22Rv1 (cell line): ENCODE results near the gene DENND10.
A peak's percentile ranks its signal among the peaks of the same experiment; 100 is the strongest.

ENCODE experiments used
- H3K27ac ChIP-seq: fragments of 450-650 bp; 2 replicates; pipeline ENCODE4 v1.5.1; 2017
- ZFX ChIP-seq: fragments of 450-650 bp; IDR thresholded peaks from 2 replicates; pipeline ENCODE4 v1.6.1; 2017; ENCODE audit warnings: antibody characterized with exemption, borderline replicate concordance
- TF ChIP-seq, protein P1 (sequence below): fragments of 450-650 bp; IDR thresholded peaks from 2 replicates; pipeline ENCODE4 v1.5.1; 2017; ENCODE audit warnings: mild to moderate bottlenecking

Gene DENND10

DNA sequence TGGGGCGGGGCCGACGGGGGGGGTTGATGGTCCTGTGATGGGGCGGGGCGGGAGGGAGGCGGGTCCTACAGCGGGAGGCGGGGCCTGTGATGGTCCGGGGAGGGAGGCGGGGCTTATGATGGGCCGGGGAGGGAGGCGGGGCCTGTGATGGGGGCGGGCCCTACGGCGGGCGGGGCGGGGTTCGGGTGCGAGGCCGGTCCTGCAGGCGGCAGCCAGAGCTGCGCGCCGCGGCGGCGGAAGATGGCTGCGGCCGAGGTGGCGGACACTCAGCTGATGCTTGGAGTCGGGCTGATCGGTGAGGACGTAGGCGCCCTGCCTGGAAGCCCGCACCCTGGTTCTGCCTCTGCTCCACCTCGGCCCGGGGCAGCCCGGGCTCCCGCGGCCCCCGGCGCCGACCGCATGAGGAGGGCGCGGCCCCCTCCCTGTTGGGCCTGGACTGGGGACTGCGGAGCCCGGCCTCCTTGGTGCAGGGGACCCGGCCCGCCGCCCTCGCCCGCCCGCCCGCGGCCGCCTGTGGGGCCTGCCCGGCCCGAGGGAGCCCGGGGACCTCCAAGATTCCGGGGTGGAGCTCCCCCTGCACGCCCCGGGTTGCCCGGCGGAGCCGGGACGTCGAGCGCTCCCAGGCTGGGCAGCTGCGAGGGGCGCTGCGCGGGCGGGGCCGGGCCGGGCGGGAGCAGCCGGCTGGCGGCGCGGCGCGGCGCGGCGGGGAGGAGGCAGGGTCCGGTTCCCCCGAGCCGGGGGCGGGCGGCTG lies at the start of gene DENND10:
Gene DENND10 (plus strand): TSS at position 211 of the 751 bp plus-strand sequence. CDS start 30 bp downstream, at position 241.
- peak within 1 kb of the TSS; percentile 77 for H3K27ac ChIP-seq
- TF ChIP-seq, protein P1, sequence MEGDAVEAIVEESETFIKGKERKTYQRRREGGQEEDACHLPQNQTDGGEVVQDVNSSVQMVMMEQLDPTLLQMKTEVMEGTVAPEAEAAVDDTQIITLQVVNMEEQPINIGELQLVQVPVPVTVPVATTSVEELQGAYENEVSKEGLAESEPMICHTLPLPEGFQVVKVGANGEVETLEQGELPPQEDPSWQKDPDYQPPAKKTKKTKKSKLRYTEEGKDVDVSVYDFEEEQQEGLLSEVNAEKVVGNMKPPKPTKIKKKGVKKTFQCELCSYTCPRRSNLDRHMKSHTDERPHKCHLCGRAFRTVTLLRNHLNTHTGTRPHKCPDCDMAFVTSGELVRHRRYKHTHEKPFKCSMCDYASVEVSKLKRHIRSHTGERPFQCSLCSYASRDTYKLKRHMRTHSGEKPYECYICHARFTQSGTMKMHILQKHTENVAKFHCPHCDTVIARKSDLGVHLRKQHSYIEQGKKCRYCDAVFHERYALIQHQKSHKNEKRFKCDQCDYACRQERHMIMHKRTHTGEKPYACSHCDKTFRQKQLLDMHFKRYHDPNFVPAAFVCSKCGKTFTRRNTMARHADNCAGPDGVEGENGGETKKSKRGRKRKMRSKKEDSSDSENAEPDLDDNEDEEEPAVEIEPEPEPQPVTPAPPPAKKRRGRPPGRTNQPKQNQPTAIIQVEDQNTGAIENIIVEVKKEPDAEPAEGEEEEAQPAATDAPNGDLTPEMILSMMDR: peak; percentile 14
- no peak for TF ChIP-seq ZFX

DNA sequence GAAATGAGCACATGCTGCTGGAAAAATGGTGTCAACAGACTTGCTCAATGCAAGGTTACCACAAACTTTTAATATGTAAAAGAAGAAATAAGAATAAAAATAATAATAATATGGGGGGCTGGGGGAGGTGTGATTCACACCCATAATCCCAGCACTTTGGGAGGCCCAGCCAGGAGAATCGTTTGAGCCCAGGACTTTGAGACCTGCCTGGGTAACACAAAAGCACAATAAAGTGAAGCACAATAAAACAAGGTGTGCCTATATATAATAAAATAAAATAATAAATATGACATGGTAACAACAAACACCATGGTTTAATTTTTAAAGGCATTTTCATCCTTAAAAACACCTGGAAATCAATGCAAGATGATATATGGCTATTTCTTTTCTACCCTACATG lies 48.4 kb upstream of the DENND10 start:
- TF ChIP-seq ZFX: no peak
- TF ChIP-seq, protein P1: no peak
- no peak overlapping the region for H3K27ac ChIP-seq

- TF ChIP-seq, protein P1: no peak
- no peak for TF ChIP-seq ZFX
- no peak overlapping the region for H3K27ac ChIP-seq
These were observed 45.9 kb upstream of the DENND10 start for GRCh38 chr10:119058010-119058409.

- TF ChIP-seq, protein P1: no peak
- no peak for TF ChIP-seq ZFX
- H3K27ac ChIP-seq: no peak overlapping the region
These were observed 44.4 kb upstream of the DENND10 start for GRCh38 chr10:119059557-119059956.

DNA sequence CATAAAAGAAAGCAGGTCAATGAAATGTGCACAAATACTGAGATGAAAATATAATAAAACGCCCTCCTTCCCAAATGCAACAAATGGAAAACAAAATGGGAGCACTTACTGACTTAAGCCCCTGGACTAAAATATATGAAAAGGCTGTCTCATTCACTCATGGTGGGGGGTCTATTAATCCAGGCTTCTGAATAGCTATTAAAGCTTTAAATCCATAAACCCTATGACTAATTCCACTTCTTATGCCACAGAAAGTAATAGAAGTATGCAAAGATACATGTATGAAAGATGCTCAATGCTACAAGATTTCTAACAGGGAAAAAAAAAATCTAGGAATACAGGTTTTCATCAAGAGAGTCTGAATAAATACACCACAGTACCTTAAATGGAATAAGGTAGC lies 43.8 kb upstream of the DENND10 start:
- TF ChIP-seq ZFX: no peak
- TF ChIP-seq, protein P1: no peak
- H3K27ac ChIP-seq: no peak overlapping the region

DNA sequence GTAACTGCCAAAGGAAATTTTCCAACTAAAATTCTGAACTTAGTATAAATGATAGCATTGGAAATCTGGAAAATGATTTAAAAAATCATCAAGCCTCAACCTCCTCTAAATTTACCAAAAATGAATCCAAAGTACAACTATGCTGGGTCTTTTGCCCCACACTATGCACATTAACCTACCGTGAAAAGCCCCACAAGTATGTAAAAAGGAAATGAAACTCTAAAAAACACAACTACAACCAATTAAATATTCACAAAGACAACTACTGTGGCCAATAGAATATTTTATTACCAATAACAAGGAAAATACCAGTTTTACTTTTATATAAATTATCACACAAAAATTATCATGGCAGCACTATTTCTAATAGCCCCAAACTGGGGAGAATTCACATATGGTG lies 42.6 kb upstream of the DENND10 start:
- H3K27ac ChIP-seq: no peak overlapping the region
- TF ChIP-seq ZFX: no peak
- TF ChIP-seq, protein P1: no peak

DNA sequence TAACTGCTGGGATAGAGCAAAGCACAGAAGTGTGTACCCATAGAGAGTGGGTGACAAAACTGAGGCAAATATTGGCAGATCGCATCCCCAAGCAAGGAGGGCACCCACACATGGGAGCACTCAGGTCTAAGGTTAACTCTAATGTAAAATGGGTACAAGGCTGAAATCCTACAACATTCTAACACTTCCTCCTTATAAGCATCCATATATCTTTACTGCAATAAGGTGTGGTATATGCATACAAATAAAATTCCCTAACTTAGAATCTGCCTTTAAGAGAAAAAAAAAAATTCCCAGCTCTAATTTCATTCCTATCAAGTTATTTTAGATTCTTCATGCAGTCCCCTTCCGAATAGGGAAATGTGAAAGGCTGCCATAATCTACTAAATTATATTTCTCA lies 42.0 kb upstream of the DENND10 start:
- H3K27ac ChIP-seq: no peak overlapping the region
- TF ChIP-seq, protein P1: no peak
- no peak for TF ChIP-seq ZFX
